RWPE1 (cell line): Measurements from ENCODE around the gene EGFR.

ENCODE experiments used
- CTCF ChIA-PET: fragments of 350-600 bp; sonication (Branson Sonifier 250); formaldehyde crosslinking; extraction: SDS; loops from one replicate; lab custom pipeline; 2021; lab: Yijun Ruan, JAX
- POLR2A ChIA-PET: fragments of 400-600 bp; formaldehyde crosslinking; extraction: SDS; loops from one replicate; lab custom pipeline; 2020; ENCODE audit warnings: antibody characterized with exemption; ENCODE audit not compliant: low non-redundant PET; lab: Yijun Ruan, JAX
- DNase-seq: peaks from one replicate; pipeline ENCODE4 v3.0.0; 2012; ENCODE audit warnings: low spot score
- H3K27ac ChIP-seq: fragments of 450-650 bp; 2 replicates; pipeline ENCODE4 v1.5.1; 2017
- CTCF ChIP-seq: fragments of 450-650 bp; conservative IDR thresholded peaks from 2 replicates; pipeline ENCODE4 v1.5.1; 2017; ENCODE audit warnings: low read depth, mild to moderate bottlenecking

The EGFR gene

GRCh38 chr7:55242613-55243012 lies 223.8 kb downstream of the EGFR start:
- ChIA-PET CTCF (no interaction called here), POLR2A (no interaction called here)
- DNase-seq: no peak
- no peak for TF ChIP-seq CTCF
- no peak overlapping the region for H3K27ac ChIP-seq

- H3K27ac ChIP-seq: no peak overlapping the region
- ChIA-PET POLR2A (no interaction called here), CTCF (interaction anchor here (1.1 kb wide), 1 partner anchor 11 kb away, joined by 3 read pairs; no protein-coding TSS in a partner anchor)
- no peak for TF ChIP-seq CTCF
- no peak for DNase-seq
Measured at GRCh38 chr7:55244006-55244745, 225.4 kb downstream of the EGFR start.

- ChIA-PET CTCF (interaction anchor here (1.1 kb wide), 2 partner anchors 10 to 170 kb away, joined by 3 read pairs; no protein-coding TSS in a partner anchor), POLR2A (no interaction called here)
- H3K27ac ChIP-seq: peak overlapping the region; percentile 57
- no peak for TF ChIP-seq CTCF
- DNase-seq: peak; percentile 38
Measured at GRCh38 chr7:55245271-55245723, 226.5 kb downstream of the EGFR start.

GRCh38 chr7:55246171-55246570 lies 227.4 kb downstream of the EGFR start:
- DNase-seq: no peak
- no peak for TF ChIP-seq CTCF
- no peak overlapping the region for H3K27ac ChIP-seq
- ChIA-PET POLR2A (interaction anchor here (0.6 kb wide), 1 partner anchor 18 kb away, joined by 3 read pairs; no protein-coding TSS in a partner anchor), CTCF (interaction anchor here (0.8 to 1.1 kb wide), 2 partner anchors 10 to 169 kb away, joined by 3 read pairs; no protein-coding TSS in a partner anchor)

GRCh38 chr7:55247428-55247827 lies 228.6 kb downstream of the EGFR start:
- no peak overlapping the region for H3K27ac ChIP-seq
- no peak for TF ChIP-seq CTCF
- ChIA-PET CTCF (no interaction called here), POLR2A (no interaction called here)
- DNase-seq: no peak

- no peak for DNase-seq
- ChIA-PET POLR2A (no interaction called here), CTCF (interaction anchor here (0.5 to 0.6 kb wide), 2 partner anchors 18 to 411 kb away, joined by 3 to 4 read pairs; no protein-coding TSS in a partner anchor)
- no peak for TF ChIP-seq CTCF
- H3K27ac ChIP-seq: no peak overlapping the region
Measured at GRCh38 chr7:55248526-55248925, 229.7 kb downstream of the EGFR start.
